Stimulated activated CD4-positive, alpha-beta T cell treated with anti-CD3 and anti-CD28 coated beads, TNF-alpha, amount 100 ng/mL, for 24 hours (primary cell): Measurements from ENCODE around the gene SESN3.

Experiments used
- DNase-seq, 3 experiments: peaks; one replicate each; pipeline ENCODE4 v3.0.0-alpha.2; 2020; ENCODE audit warnings: low read depth in 3 of 3

The SESN3 gene

GRCh38 chr11:95121698-95122097 lies 109.3 kb downstream of the SESN3 start:
- DNase-seq = no peak

GRCh38 chr11:95119361-95120060 lies 111.5 kb downstream of the SESN3 start:
- no peak for DNase-seq

- DNase-seq = no peak
These were observed 115.4 kb downstream of the SESN3 start for GRCh38 chr11:95115597-95115996.
